ENCODE measurements around the gene SHBG.
A peak's percentile ranks its signal among the peaks of the same experiment; 100 is the strongest.
"Not testable (repeated sequence)": the region's sequence is repeated elsewhere in the genome, so short reads cannot be mapped to it uniquely, and the experiment has no call there.

The SHBG gene

GRCh38 chr17:7613769-7614424 is 16.0 kb upstream of the SHBG start:
- no peak for DNase-seq

- peak; percentile 100 for DNase-seq
These were observed 15.3 kb upstream of the SHBG start, which contains the start of gene FXR2 for GRCh38 chr17:7614425-7615264. TSS of gene FXR2 (minus strand) at chr17:7614897. CDS start at chr17:7614532, 365 bp downstream.

GRCh38 chr17:7615265-7615747 is 14.6 kb upstream of the SHBG start:
- no peak for DNase-seq

GRCh38 chr17:7618608-7619007 is 11.3 kb upstream of the SHBG start:
- DNase-seq, result no peak

- no peak for DNase-seq
These were observed 9.1 kb upstream of the SHBG start for GRCh38 chr17:7620835-7621234.

GRCh38 chr17:7623661-7624060 is 6.3 kb upstream of the SHBG start:
- DNase-seq, result no peak

GRCh38 chr17:7625749-7626148 is 4.2 kb upstream of the SHBG start:
- DNase-seq, result not testable (repeated sequence)

- DNase-seq, result no peak
These were observed 3.6 kb upstream of the SHBG start for GRCh38 chr17:7626307-7626706.

- DNase-seq, result no peak
These were observed 3.0 kb upstream of the SHBG start for GRCh38 chr17:7626956-7627249.

GRCh38 chr17:7627250-7628121 is 2.4 kb upstream of the SHBG start, which contains the start of gene SAT2:
TSS of gene SAT2 (minus strand) at chr17:7627821. CDS start at chr17:7627635, 186 bp downstream.
- peak; percentile 90 for DNase-seq

GRCh38 chr17:7631398-7632380 is 1.8 kb downstream of the SHBG start:
- DNase-seq, result no peak

GRCh38 chr17:7632492-7632894 is 2.6 kb downstream of the SHBG start:
- DNase-seq, result peak; percentile 32

GRCh38 chr17:7633093-7633492 is 3.2 kb downstream of the SHBG start:
- no peak for DNase-seq

GRCh38 chr17:7634384-7634783 is 4.4 kb downstream of the SHBG start:
- peak; percentile 55 for DNase-seq

- no peak for DNase-seq
These were observed 6.2 kb downstream of the SHBG start for GRCh38 chr17:7636163-7636562.

GRCh38 chr17:7640783-7641182 is 10.8 kb downstream of the SHBG start:
- no peak for DNase-seq

- not testable (repeated sequence) for DNase-seq
These were observed 11.7 kb downstream of the SHBG start for GRCh38 chr17:7641635-7642034.

- DNase-seq, result no peak
These were observed 14.8 kb downstream of the SHBG start for GRCh38 chr17:7644775-7645174.

GRCh38 chr17:7646457-7646856 is 16.5 kb downstream of the SHBG start:
- no peak for DNase-seq

- DNase-seq, result no peak
These were observed 17.1 kb downstream of the SHBG start for GRCh38 chr17:7647018-7647417.

GRCh38 chr17:7650509-7651096 is 20.7 kb downstream of the SHBG start, which contains the start of gene ATP1B2:
TSS of gene ATP1B2 (plus strand) at chr17:7650926. CDS start at chr17:7651519, 593 bp downstream.
- peak; percentile 93 for DNase-seq
